ENCODE data around the gene ZBTB46. TPM values are rescaled to one million over a fixed set of nuclear protein-coding genes. Genes with fewer than 3 reads are reported as not detected.
A peak's percentile ranks its signal among the peaks of the same experiment; 100 is the strongest.
"Not testable (repeated sequence)": the region's sequence is repeated elsewhere in the genome, so short reads cannot be mapped to it uniquely, and the experiment has no call there.

Gene ZBTB46
- total RNA-seq, 4 donors from 2014 or later: 15.9 to 39.9 (median 27.7) TPM

DNA sequence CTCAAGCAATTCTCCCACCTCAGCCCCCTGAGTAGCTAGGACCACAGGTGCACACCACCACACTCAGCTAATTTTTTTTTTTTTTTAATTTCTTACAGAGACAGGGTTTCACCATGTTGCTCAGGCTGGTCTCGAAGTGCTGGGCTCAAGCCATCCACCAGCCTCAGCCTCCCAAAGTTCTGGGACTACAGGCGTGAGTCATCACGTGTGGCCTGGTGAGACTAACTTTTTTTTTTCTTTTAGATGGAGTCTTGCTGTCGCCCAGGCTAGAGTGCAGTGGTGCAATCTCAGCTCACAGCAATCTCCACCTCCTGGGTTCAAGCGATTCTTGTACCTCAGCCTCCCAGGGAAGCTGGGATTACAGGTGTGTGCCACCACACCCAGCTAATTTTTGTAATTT is 31.9 kb downstream of the ZBTB46 start:
- H3K4me3 ChIP-seq (replicated peaks in 1 of 3); intact Hi-C loops (cut with DNase I); H3K36me3 ChIP-seq; H3K27me3 ChIP-seq; H3K9me3 ChIP-seq; DNase-seq; H3K27ac ChIP-seq; H3K4me1 ChIP-seq: not testable (repeated sequence)
- 82 to 84% methylated on average over 5 of the region's 5 CpGs for WGBS, 2 donors

DNA sequence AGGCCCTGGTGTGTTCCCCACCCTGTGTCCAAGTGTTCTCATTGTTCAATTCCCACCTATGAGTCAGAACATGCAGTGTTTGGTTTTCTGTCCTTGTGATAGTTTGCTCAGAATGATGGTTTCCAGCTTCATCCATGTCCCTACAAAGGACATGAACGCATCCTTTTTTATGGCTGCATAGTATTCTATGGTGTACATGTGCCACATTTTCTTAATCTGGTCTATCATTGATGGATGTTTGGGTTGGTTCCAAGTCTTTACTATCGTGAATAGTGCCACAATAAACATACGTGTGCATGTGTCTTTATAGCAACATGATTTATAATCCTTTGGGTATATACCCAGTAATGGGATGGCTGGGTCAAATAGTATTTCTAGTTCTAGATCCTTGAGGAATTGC is 33.9 kb downstream of the ZBTB46 start:
- WGBS, 2 donors: 86 to 90% methylated on average over 3 of the region's 3 CpGs
- H3K27me3 ChIP-seq; H3K4me1 ChIP-seq; H3K9me3 ChIP-seq; H3K4me3 ChIP-seq (replicated peaks in 1 of 3); H3K36me3 ChIP-seq; H3K27ac ChIP-seq; intact Hi-C loops (cut with DNase I); DNase-seq: not testable (repeated sequence)

DNA sequence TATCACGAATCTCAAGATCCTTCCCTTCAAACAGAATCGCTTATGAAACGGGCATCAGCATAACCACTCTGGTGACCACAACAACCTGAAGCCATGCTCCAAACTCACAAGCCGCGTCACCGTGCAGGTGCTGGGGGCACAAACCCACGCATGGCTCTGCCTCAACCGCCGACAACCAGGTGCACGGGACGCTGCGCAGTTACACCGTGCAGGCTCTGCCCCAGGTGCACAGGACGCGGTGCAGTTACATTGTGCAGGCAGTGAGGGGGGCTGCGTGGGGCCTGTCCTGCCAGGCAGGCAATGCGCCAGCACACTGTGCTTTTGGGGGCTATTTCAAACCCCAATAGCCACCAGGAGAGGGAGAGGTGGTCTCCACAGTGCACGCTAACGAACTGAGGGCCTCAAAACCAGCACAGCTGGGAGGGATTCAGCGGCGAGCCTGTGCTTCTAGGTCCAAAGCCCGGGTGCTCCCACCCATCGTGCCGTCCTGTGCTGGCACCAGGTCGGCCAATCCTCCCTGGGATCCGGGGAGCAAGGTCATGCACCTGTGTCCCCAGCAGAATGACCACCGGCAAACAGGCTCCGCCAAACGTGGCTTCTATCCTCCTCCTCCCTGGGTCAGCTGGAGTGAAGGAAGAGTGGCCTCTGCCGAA is 35.8 kb downstream of the ZBTB46 start:
- intact Hi-C loops (cut with DNase I): no loop called here
- H3K36me3 ChIP-seq: peaks cover under 1 to 2% of the 10 kb centered on the region in 2 donors

DNA sequence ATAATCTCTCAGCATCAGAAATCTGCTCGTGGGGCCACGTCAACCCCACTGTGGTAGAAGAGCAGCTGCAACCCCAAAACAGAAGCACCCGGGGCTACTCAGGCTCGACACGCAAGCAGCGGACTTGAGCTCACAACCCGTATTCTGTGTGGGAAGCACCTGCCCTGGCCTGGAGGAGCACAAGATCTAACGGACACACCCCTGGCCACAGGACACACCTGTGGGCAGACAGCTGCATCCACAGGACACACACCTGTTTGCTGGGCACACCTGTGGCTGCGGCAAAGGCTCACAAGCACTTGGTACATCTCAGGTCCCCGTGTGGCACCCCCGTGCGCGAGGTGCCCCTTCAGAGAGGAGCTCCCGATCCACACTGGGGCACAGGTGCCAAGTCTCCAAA is 36.5 kb downstream of the ZBTB46 start:
- Histone ChIP-seq H3K36me3 (peaks cover 7 to 9% of the 10 kb centered on the region in 2 donors), H3K9me3 (no peaks in the 10 kb centered on the region), H3K4me3 (replicated peaks in 1 of 3) (no peak overlapping the region), H3K27ac (no peak overlapping the region), H3K27me3 (no peaks in the 10 kb centered on the region), H3K4me1 (peaks cover 0 to 4% of the 10 kb centered on the region in 2 donors)
- WGBS, 2 donors: 94 to 100% methylated on average over 7 to 12 of the region's 14 CpGs
- intact Hi-C loops (cut with DNase I): no loop called here
- no peak for DNase-seq
- no peak for TF ChIP-seq POLR2A (IDR thresholded peaks at IDR 0.05)
- TF ChIP-seq, protein P1, sequence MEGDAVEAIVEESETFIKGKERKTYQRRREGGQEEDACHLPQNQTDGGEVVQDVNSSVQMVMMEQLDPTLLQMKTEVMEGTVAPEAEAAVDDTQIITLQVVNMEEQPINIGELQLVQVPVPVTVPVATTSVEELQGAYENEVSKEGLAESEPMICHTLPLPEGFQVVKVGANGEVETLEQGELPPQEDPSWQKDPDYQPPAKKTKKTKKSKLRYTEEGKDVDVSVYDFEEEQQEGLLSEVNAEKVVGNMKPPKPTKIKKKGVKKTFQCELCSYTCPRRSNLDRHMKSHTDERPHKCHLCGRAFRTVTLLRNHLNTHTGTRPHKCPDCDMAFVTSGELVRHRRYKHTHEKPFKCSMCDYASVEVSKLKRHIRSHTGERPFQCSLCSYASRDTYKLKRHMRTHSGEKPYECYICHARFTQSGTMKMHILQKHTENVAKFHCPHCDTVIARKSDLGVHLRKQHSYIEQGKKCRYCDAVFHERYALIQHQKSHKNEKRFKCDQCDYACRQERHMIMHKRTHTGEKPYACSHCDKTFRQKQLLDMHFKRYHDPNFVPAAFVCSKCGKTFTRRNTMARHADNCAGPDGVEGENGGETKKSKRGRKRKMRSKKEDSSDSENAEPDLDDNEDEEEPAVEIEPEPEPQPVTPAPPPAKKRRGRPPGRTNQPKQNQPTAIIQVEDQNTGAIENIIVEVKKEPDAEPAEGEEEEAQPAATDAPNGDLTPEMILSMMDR (IDR thresholded peaks at IDR 0.05): no peak

More for the DNA sequence above, 35.8 kb downstream of the ZBTB46 start:
- WGBS, 2 donors: 86 to 94% methylated on average over 18 of the region's 30 CpGs
- Histone ChIP-seq H3K27me3 (no peaks in the 10 kb centered on the region), H3K27ac (no peak overlapping the region), H3K4me3 (replicated peaks in 1 of 3) (no peak overlapping the region), H3K9me3 (no peaks in the 10 kb centered on the region), H3K4me1 (peaks cover 0 to 4% of the 10 kb centered on the region in 2 donors)
- no peak for DNase-seq
- TF ChIP-seq, protein P1 (IDR thresholded peaks at IDR 0.05): no peak
- TF ChIP-seq POLR2A (IDR thresholded peaks at IDR 0.05): no peak

DNA sequence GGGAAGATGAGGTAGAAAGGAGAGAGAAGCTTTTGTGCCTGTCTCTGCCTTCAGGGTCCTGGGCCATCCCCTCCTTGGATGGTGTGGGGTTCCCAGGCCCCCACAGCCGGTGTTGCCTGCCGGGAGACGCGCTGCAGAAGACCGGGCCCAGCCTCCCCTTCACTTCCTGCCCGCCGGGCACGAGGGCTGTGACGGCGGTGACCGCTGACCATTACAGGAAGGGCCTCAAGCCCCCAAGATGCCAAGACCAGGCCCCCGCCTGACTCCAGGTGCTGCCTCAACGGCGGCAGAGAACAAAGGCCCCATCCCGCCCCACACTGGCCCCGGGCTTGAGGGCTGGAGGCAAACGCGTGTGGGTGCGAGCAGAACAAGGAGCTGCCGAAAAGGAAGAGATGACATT is 38.2 kb downstream of the ZBTB46 start:
- no peak for DNase-seq
- H3K9me3 ChIP-seq: no peaks in the 10 kb centered on the region
- no peaks in the 10 kb centered on the region for H3K27me3 ChIP-seq
- no peak overlapping the region for H3K4me3 ChIP-seq (replicated peaks in 1 of 3)
- H3K27ac ChIP-seq: no peak overlapping the region
- 78 to 81% methylated on average over 11 to 20 of the region's 20 CpGs for WGBS, 2 donors
- intact Hi-C loops (cut with DNase I): no loop called here
- H3K4me1 ChIP-seq: peaks cover 0 to 4% of the 10 kb centered on the region in 2 donors
- no peak for TF ChIP-seq POLR2A (IDR thresholded peaks at IDR 0.05)
- TF ChIP-seq, protein P1 (IDR thresholded peaks at IDR 0.05): no peak
- peaks cover 17 to 20% of the 10 kb centered on the region in 2 donors for H3K36me3 ChIP-seq

DNA sequence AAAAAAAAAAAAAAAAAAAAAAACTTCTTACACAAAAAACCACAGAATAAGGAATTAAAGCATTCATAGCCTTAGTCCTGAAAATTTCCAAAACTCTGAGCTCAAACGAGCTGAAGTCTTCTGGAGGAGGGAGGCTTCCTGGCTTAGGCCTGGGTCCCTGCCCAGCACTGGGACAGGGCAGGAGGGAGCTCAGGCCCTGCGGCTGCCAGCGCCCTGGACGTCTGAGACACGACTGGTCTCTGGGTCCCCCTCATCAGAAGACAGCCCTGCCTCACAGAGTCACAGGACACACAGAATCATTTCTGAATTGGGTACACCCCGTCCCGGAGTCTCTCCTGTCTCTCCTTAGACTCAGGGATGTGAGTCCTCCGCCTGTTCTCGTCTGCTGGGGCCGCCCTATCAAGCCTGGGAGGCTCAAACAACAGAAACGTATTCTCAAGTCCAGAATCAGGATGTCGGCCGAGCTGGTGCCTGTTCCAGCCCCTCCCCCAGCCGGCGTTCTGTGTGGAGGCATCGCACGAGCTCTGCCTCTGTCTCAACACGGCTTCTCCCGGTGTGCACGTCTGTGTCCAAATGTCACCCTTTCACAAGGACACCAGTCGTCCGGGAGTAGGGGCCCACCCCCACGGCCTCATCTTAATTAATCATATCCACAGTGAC is 39.4 kb downstream of the ZBTB46 start:
- TF ChIP-seq, protein P1 (IDR thresholded peaks at IDR 0.05): no peak
- no peak for TF ChIP-seq POLR2A (IDR thresholded peaks at IDR 0.05)
- H3K27me3 ChIP-seq: no peaks in the 10 kb centered on the region
- peak overlapping the region in 1 of 3 donors; percentile 1 for H3K27ac ChIP-seq
- H3K9me3 ChIP-seq: no peaks in the 10 kb centered on the region
- H3K36me3 ChIP-seq: peaks cover 17 to 20% of the 10 kb centered on the region in 2 donors
- DNase-seq: no peak
- H3K4me3 ChIP-seq (replicated peaks in 1 of 3): no peak overlapping the region
- peaks cover 0 to 4% of the 10 kb centered on the region in 2 donors for H3K4me1 ChIP-seq
- intact Hi-C loops (cut with DNase I): no loop called here
- WGBS, 2 donors: 76 to 77% methylated on average over 16 to 23 of the region's 23 CpGs

Data from thyroid gland (tissue), 4 donors.